Measurements from ENCODE around the gene TMEM101.
"Not testable (repeated sequence)": the region's sequence is repeated elsewhere in the genome, so short reads cannot be mapped to it uniquely, and the experiment has no call there.

The TMEM101 gene

DNA sequence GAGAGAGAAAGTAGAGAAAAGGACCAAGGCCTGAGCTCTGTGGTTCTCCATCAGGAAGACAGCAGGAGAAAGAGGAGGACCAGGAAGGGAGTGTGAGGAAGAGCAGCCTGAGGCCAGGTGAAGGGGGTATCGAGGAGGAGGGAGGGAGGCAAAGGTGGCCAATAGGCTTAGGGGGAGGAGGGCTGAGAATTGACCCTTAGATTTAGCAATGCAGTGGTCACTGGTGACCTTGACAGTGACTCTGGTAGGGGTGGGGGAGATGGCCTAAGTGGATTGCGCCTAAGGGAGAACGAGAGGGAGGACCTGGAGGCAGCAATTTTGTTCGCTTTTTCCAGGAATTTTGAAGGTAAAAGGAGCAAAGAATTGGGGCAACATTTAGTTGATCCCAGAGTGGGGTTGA, 15.7 kb downstream of the TMEM101 start:
- no peak for DNase-seq

DNA sequence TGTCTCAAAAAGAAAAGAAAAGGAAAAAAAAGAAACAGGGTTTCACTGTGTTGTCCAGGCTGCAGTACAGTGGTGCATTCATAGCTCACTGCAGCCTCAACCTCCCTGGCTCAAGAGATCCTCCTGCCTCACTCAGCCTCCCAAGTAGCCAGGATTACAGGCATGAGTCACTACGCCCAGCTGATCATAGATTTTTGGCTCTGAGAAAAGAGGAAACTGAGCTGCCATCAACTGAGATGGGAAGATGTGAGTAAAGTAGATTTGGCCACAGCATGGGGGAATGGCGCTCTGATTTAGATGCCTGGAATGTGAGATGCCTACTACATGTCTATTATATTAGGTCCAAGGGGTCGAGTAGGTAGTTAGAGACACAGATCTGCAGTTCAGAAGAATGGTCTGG, 16.2 kb downstream of the TMEM101 start:
- no peak for DNase-seq

DNA sequence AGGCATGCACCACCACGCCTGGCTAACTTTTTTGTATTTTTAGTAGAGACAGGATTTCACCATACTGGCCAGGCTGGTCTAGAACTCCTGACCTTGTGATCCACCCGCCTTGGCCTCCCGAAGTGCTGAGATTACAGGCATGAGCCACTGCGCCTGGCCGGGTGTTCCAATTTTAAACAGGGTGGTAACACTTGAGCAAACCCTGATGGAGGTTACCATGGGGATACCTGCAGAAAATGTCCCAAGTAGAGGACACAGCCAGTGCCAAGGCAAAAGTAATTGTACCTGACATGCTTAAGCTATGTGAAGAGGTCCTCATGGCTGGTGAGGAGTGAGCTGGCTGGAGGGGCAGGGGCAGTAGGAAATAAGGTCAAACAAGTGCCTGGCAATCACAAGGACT, 17.6 kb downstream of the TMEM101 start:
- DNase-seq, result not testable (repeated sequence)

DNA sequence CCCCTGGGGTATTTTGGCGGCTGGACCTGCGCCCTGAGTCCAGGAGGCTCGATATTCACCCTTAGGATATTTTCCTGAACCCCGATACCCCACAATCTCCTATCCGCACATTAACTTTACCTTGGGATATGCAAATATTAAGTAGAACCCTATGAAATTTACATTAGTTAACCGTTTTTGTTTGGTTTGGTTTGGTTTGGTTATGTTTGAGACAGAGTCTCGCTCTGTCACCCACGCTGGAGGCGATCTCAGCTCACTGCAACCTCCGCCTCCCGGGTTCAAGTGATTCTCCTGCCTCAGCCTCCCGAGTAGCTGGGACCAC, 19.7 kb downstream of the TMEM101 start:
- DNase-seq, result no peak

DNA sequence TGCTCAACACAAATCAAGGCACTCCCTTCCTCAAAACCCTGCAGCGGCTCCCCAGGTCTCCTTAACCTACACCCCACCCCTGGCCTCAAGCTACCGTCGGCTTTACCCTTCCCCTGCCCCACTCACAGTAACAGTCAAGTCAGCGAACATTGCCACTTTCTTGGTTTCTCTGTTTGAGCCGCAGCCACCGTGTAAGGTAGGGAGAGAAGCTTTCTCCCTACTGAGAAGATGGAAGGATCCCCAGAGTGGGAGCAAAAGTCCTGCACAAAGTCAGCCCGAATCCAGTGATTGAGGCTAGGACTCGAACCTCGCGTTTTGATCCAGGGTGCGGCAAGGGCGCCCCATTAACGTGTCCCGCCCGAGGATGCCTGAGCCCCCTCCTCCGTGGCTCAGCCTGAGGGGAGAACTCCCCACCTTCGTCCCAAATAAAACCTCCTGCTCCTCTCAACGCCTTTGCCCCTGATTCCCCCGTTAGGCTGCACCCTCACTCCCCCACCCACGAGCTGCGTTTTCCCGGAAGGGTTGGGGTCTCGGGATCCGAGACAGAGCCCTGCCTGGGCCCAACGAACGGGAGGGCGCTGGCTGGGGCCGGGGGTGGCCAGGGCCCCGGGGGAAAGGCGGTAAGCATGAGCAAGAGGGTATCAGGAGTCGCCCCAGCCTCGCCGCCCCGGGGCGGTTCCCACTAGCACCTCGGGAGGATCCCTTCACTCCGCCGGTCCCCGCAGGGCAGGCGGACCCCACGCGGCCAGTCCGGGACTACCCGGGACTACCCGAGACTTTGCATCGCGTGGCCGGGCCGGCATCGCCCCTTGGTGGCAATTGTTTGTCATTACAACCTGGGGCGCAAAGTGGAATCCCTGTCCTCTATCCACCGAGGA, 20.3 kb downstream of the TMEM101 start:
- peak; percentile 24 for DNase-seq

DNA sequence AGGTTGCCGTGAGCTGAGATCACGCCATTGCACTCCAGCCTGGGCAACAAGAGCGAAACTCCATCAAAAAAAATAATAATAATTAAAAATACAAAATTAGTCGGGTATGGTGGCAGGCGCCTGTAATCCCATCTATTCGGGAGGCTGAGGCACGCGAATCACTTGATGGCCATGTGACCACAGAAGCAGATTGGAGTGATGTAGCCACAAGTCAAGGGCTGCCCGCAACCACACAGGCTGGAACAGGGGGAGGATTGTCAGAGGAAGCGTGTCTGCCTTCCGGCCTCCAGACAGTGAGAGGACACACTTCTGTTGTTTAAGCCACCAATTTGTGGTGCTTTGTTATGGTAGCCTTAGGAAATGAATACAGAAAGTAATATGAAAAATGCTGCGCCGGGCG, 22.1 kb downstream of the TMEM101 start:
- no peak for DNase-seq

DNA sequence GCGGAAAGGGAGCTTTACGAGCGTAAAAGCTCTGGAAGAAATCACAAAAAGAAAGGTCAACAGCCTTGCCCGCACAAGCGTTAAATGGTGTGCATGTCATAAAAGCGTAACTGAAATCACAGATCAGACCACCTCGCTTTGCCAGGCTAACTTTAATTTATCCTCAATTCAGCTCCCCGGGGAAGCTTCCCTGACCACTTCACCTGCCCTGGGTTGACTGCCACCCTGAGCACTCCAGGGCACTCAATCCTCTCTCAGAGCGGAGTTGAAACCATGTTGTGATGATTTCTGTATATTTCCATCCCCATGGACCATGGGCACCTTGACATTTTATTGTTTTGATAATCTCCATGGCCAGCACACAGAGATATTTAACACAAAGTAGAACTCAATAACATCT, 26.5 kb downstream of the TMEM101 start:
- DNase-seq, result no peak

DNA sequence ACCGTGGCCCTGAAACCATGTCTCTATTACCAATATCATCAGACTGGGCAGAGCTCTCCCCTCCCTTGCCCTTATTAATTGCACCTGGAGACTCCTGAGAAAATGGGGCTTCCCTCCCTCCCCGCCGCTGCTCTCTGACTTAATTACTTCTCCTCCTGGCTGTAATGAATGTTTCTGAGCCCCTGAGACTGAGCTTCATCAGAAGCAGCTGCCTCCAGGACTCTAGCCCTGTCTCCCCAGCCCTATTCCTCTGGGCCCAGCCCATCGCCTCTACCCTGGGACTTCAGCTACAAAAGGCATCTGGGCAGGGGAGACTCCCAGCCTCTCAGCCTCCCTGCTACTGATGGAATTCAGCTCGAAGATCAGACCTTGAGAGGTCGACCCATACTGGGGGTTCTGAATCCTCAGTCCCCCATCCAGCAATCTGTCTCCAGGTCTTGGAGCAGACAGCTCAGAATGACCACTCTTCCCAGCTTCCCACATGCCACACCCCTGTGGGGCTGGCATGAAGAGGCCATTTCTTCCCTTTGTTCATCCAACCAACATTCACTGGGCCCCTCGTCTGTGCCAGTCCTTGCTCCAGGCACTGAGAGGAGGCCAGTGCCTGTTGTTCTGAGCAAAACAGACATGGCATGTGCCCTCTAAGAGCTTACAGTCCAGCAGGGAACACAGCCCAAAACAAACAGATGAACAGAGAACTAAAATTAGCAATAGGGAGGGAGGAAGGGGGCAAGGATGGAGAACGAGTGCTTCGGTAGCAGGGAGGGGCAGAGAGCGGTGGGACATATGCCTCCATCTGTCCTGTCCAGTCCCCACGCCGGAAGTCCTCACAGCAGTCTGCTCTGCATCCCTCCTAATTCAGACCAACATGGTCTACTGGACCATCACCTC, 27.4 kb downstream of the TMEM101 start:
- DNase-seq, result no peak

DNA sequence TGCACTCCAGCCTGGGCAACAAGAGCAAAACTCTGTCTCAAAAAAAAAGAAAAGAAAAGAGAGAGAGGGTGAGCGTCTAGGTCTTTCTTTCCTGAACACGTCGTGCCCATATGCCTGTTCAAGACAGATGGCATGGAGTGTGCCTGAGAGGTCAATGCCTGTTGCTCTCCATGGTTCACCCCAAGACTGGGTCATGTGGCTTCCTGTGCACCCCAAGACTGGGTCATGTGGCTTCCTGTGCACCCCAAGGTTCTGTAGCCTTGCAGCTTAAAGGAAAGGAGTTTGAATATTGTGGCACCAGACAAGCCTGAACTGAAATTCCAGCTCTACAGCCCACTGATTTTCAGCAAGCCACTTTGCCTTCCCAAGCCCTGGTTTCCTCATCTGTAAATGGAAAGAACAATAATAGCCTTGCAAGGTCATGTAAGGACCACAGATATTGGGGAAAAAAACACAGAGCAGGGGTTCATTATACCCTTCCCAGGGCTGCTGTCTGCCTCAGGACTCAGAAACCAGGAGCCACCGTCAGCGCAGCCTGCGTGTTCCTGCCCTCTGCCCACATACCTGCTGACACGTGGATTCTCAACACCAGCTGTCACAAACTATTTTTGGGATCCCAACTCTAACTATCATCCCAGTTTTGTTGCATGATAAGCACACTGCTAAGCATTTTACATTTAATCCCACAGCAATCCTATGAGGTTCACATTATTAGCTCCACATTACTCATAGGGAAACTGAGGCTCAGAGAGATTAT, 28.4 kb downstream of the TMEM101 start:
- no peak for DNase-seq

DNA sequence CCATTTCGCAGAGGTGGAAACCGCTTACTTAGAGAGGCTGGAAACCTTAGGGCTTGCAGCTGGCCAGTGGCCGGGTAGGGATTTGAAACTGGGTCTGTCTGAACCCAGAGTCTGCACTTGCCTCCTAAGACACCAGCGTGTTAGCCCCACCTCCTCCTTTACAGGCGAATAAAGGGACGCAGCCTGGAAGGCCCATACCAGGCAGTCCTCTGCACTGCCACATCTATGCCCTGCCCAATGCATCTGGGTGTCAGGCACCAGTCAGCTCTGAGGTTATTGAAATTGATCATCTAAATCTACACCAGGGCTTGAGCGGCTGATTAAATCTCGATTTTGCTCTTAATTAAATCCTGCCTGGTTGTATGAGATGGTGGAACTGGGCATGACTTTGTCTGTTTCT, 30.2 kb downstream of the TMEM101 start:
- no peak for DNase-seq

DNA sequence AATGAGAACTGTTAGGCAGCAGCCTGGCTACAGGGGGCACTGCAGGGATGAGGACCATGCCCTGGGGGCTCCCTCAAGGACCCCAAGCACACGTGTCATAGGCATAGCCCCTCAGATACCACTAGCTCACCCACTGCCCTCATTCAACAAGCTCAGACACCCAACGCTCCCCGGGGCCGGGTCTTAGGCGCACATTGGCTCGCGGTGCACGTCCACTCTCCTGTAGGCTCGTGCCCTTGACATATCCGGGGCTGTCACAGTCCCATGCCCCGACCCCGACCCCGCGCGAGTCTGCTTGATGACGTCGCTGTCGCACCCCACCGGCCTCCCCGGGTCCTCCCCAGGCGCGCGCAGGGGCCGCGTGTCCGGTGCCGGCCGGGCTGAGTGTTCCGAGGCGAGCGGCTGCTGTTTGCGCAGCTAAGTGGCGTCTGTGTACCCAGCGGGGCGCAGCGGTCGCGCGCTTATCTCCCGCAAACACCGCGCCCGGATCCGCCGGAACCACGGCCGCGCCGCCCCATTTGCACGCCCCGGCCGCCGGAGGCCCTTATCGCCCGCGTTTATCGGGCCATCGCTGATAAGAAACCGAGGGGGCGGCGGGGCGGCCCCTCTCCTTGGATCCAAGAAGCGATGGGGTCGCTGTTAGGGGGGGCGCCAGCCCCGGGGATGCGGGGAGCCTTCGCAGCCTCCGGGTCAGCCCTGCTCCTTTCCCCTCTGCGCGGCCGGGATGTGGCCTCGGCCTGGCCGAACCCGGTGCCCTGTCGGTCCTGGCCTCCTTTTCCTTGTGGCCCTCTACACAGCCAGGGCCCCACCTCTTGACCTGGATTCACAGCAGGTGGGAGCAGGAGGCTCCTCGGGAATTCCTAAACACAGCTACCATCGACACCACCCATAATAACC, 31.0 kb downstream of the TMEM101 start:
- no peak for DNase-seq

DNA sequence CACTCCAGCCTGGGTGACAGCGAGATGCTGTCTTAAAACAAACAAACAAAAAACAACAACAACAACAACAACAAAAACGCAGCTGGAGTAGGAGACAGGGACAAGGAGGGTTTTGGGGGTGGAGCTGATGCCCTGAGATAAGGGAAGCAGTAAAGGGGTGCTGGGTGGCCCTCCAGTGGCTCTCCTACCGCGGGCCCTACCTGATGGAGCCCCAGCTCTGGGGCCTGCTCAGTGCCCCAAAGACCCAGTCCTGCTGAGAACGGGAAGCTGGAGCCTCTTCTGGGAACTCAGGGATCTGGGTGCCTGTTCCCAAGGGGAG, 31.6 kb downstream of the TMEM101 start:
- DNase-seq, result no peak

DNA sequence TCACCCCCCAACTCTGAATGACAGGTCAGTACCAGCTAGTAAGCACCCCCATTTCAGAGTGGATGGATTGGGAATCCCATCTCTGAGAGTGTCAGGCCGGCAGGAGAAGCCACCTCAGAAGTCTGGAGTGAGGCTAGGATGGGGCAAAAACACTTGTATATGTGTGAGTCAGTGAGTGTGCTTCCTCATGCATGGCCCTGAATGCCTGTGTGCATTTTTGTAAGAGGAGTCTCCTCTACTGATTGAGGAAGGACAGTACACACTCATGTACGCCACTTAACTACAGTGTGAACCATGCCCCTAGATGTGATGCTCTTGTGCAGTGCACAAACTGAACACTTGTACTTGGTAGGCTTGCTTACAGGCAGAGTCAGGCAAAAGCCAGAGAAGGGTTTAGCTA, 32.6 kb downstream of the TMEM101 start:
- DNase-seq, result no peak

DNA sequence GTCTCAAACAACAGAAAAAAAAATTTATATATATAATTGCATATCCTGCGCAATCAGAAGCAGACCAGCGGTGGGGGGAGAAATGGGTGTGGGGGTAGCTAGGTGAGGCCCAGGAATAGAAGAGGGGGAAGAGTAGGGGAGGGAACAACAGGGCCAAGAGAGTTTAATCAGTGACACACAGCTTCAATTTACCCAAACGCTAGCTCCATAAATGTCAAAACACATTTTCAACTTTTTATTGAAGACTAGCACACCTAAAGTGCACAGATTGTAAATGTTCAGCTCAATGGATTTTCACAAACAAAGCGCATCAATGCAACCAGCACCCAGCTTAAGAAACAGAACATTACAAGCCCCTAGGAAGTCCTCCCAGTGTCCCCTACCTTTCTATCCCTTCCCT, 35.1 kb downstream of the TMEM101 start:
- no peak for DNase-seq

DNA sequence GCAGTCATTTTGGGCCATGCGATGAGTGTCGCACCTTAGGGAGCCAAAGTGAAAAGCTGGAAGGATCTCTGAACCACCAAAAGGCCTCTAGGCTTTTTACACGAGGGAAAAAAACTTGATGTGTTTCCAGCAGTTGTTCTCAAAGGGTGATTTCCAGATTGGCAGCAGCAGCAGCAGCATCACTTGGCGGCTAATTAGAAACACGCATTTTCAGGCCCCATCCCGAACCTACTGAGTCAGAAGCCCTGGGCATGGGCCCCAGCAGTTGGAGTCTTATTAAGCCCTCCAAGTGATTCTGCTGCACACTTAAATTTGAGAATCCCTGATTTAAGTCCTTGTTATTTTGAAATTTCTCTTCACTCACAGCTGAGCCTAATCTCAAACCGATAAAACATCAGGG, 35.8 kb downstream of the TMEM101 start:
- DNase-seq, result no peak

DNA sequence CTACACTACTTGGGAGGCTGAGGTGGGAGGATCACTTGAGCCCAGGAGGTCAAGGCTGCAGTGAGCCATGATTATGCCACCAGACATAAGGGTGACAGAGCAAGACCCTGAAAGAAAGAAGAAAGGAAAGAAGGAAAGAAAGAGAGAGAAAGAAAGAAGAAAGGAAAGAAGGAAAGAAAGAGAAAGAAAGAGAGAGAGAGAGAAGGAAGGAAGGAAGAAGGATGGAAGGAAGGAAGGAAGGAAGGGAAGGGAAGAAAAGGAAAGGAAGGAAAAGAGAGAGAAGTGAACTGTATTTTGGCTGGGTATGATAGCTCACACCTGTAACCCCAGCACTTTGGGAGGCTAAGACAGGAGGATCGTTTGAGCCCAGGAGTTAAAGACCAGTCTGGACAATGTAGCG, 36.7 kb downstream of the TMEM101 start:
- DNase-seq, result no peak

DNA sequence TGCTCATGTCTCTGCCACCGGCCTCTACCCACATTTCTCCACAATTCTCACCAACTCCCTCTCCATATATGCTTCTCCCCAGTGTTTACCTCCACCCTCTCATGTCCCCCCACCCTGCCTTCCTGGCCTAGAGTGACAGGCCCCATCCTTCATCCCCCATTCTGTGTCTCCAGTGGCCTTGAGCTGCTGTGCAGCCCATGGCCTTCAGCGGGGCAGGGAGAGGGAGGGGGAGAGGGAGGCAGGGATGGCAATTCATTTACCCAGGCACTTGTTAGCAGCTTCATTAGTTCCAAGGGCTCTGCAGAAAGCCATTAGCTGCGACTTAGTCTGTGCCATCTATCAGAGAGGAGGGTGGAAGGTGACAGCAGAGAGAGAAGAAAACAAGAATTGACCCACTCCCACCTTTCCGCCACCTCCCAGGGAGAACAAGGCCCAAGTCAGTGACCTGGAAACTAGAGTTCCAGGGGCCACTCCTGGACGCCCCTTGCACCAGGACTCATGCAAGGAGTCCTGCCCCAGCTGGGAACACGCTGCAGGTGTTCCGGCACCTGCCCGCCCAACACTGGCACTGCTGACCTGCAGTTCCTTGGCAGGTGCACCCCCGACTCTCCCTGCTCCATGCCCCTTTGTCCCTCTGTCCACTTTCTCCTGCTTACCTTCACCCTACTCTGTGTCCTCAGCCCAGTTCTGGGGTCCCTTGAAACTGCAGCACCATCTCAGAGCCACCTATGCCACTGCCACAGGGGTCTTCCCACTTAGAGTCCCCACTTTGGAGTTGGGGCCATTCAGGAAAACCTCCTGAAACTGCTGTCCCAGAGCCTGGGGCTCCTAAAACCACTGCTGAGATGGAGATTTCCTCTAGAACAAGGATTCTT, 37.6 kb downstream of the TMEM101 start:
- DNase-seq, result no peak

DNA sequence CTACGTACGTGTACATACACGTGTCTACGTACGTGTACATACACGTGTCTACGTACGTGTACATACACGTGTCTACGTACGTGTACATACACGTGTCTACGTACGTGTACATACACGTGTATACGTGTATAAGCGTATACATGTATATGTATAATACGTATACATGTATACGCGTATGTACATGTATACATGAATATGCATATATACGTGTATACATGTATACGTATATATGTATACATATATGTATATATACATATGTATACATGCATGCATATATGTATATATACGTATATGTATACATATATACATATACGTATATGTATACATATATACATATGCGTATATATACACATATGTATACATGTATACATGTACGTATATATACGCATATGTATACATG, 38.9 kb downstream of the TMEM101 start:
- DNase-seq, result no peak

DNA sequence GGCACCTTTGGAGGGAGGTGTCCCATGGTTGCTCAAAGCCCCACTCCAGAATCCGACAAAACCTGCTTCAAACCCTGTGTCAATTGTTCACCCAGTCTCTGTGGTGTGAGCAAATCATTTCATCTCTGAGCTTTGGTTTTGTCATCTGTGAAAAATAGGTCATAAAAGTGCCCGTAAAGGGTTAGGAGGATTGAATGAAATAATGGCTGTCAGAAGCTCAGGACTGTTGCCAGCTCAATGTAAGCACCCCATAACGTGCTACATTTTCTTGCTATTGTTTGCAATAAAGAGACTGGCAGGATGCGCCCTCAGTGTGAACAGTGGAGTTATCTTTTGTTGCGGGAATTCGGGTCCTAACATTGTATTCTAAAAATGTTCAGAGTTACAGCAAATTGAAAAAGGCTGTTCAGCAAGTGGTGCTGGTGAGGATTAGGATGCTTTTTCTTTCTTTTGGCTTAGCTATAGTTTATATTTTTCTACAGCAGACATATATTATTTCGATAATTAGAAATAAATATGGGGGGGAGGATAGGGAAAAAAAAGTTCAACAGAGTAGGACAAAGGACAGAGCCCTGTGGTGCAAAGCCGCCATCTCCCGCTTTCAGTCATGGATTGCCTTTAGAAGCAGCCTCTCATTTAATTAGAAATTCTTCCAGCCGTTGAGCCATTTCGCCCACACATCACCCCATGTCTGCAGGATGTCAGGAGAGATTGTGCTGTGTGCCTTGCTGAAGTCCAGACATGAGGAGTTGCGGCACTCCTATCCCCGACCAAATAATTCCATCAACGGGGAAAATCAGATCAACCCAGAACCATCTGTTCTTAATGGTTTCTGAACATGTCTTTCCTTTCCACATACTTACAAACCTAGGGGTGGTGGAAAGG, 40.1 kb downstream of the TMEM101 start:
- DNase-seq, result no peak

DNA sequence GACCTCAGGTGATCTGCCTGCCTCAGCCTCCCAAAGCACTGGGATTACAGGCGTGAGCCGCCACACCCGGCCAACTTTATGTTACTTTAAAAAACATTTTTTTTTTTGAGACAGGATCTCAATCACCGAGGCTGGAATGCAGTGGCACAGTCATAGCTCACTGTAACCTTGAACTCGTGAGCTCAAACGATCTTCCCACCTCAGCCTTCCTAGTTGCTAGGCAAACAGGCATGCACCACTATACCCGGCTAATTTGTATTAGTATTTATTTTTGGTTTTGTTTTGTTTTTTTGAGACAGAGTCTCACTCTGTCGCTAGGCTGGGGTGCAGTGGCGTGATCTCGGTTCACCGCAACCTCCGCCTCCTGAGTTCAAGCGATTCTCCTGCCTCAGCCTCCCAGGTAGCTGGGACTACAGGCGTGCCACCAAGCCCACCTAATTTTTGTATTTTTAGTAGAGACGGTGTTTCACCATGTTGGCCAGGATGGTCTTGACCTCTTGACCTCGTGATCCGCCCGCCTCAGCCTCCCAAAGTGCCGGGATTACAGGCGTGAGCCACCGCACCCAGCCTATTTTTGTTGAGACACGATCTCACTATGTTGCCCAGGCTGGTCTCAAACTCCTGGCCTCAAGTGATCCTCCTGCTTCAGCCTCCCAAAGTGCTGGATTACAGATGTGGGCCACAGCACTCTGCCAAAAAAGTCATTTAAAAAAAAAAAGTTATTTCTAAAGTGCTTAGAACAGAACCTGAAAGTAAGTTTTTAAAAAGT, 42.1 kb downstream of the TMEM101 start:
- DNase-seq, result not testable (repeated sequence)

Data from amniotic stem cell (primary cell).